Liver (tissue), 9 donors: ENCODE results near the gene ADTRP. TPM values are rescaled to one million over a fixed set of nuclear protein-coding genes. Genes with fewer than 3 reads are reported as not detected.

Source experiments
- DNase-seq: peaks from one replicate; pipeline ENCODE4 v3.0.0-alpha.2; 2017; ENCODE audit warnings: low spot score
- H3K27ac ChIP-seq, 2 donors: one replicate each; pipeline ENCODE4 v1.7.0; 2013; ENCODE audit warnings: inconsistent platforms in 2 of 2, low read length in 2 of 2, control low read depth in 1 of 2, low read depth in 1 of 2, mild to moderate bottlenecking in 1 of 2
- H3K27me3 ChIP-seq, 4 donors: one replicate each; pipeline versions ENCODE4 v1.6.1 to v1.7.0; 2013; ENCODE audit warnings: low read length in 3 of 4, inconsistent platforms in 1 of 4, mild to moderate bottlenecking in 1 of 4, moderate library complexity in 1 of 4; ENCODE audit not compliant: control insufficient read depth in 4 of 4, insufficient read depth in 4 of 4
- H3K36me3 ChIP-seq, 4 donors: one replicate each; pipeline versions ENCODE4 v1.6.1 to v1.7.0; 2013; ENCODE audit warnings: low read length in 3 of 4, mild to moderate bottlenecking in 3 of 4, low read depth in 1 of 4, moderate library complexity in 1 of 4; ENCODE audit not compliant: control insufficient read depth in 4 of 4, insufficient read depth in 3 of 4
- H3K4me1 ChIP-seq, 4 donors: one replicate each; pipeline versions ENCODE4 v1.6.1 to v1.7.0; 2013; ENCODE audit warnings: low read length in 3 of 4, mild to moderate bottlenecking in 3 of 4, moderate library complexity in 1 of 4; ENCODE audit not compliant: control insufficient read depth in 4 of 4, insufficient read depth in 4 of 4
- H3K4me3 ChIP-seq, 3 donors: one replicate each; pipeline versions ENCODE4 v1.6.1 to v1.7.0; 2013; ENCODE audit warnings: low read length in 3 of 3, control low read depth in 1 of 3, low read depth in 1 of 3, mild to moderate bottlenecking in 1 of 3
- H3K9ac ChIP-seq, 2 donors: one replicate each; pipeline ENCODE4 v1.7.0; 2013; ENCODE audit warnings: low read length in 2 of 2, mild to moderate bottlenecking in 2 of 2, moderate library complexity in 2 of 2, control low read depth in 1 of 2, low read depth in 1 of 2
- H3K9me3 ChIP-seq, 4 donors: one replicate each; pipeline versions ENCODE4 v1.6.1 to v1.7.0; 2013; ENCODE audit warnings: low read length in 3 of 4; ENCODE audit not compliant: control insufficient read depth in 4 of 4
- ATF3 ChIP-seq: IDR thresholded peaks from 2 replicates; pipeline ENCODE4 v1.6.1; 2016; ENCODE audit warnings: antibody characterized with exemption
- EGR1 ChIP-seq, 2 donors: IDR thresholded peaks; 2 replicates each; pipeline ENCODE4 v1.6.1; 2016 to 2018; ENCODE audit warnings: antibody characterized with exemption in 2 of 2, low read depth in 2 of 2
- FOXA2 ChIP-seq: IDR thresholded peaks from 2 replicates; pipeline ENCODE4 v1.6.1; 2016; ENCODE audit warnings: antibody characterized with exemption
- GABPA ChIP-seq, 2 donors: IDR thresholded peaks in 1 of 2; conservative IDR thresholded peaks in 1 of 2; 2 replicates each; pipeline ENCODE4 v1.6.1; 2016; ENCODE audit warnings: antibody characterized with exemption in 2 of 2, mild to moderate bottlenecking in 1 of 2, moderate library complexity in 1 of 2
- HNF4A ChIP-seq, 2 donors: conservative IDR thresholded peaks; 2 replicates each; pipeline ENCODE4 v1.6.1; 2016; ENCODE audit warnings: antibody characterized with exemption in 2 of 2, mild to moderate bottlenecking in 2 of 2
- HNF4G ChIP-seq: IDR thresholded peaks from 2 replicates; pipeline ENCODE4 v1.6.1; 2016; ENCODE audit warnings: antibody characterized with exemption
- MAX ChIP-seq: IDR thresholded peaks from 2 replicates; pipeline ENCODE4 v1.6.1; 2016; ENCODE audit warnings: antibody characterized with exemption
- NR2F2 ChIP-seq: IDR thresholded peaks from 2 replicates; pipeline ENCODE4 v1.6.1; 2016; ENCODE audit warnings: antibody characterized with exemption
- RAD21 ChIP-seq, 2 donors: IDR thresholded peaks; 2 replicates each; pipeline ENCODE4 v1.6.1; 2016; ENCODE audit warnings: antibody characterized with exemption in 2 of 2, mild to moderate bottlenecking in 2 of 2
- RXRA ChIP-seq, 2 donors: IDR thresholded peaks; 2 replicates each; pipeline ENCODE4 v1.6.1; 2017 to 2018; ENCODE audit warnings: antibody characterized with exemption in 2 of 2, mild to moderate bottlenecking in 1 of 2
- SP1 ChIP-seq: IDR thresholded peaks from 2 replicates; pipeline ENCODE4 v1.6.1; 2018; ENCODE audit warnings: antibody characterized with exemption, mild to moderate bottlenecking
- TAF1 ChIP-seq: conservative IDR thresholded peaks from 2 replicates; pipeline ENCODE4 v1.6.1; 2016; ENCODE audit warnings: antibody characterized with exemption, mild to moderate bottlenecking
- YY1 ChIP-seq: IDR thresholded peaks from 2 replicates; pipeline ENCODE4 v1.6.1; 2016; ENCODE audit warnings: antibody characterized with exemption, mild to moderate bottlenecking
- ZBTB33 ChIP-seq: IDR thresholded peaks from 2 replicates; pipeline ENCODE4 v1.6.1; 2016; ENCODE audit warnings: antibody characterized with exemption
- WGBS: extraction: QIAGEN DNeasy Blood & Tissue Kit; methylation state at CpG from one replicate; pipeline ENCODE4 v1.1.7; 2013; 5-methylcytosine and 5-hydroxymethylcytosine counted together
- polyA plus RNA-seq, 2 donors: library from polyadenylated mRNA; stranded (reverse) in 1 of 2; unstranded in 1 of 2; fragments of 200-250 nt in 1 of 2; fragments of >200 nt in 1 of 2; fragmentation: Nextera tagmentation in 1 of 2; extraction: Ambion mirVana in 1 of 2; gene quantifications; one replicate each; pipeline versions ENCODE4 v1.2.1 to v1.2.3, GENCODE V29; 2013 to 2015
- total RNA-seq, 2 donors: library from RNA; depleted of rRNA; stranded (reverse); fragments of >200 nt; gene quantifications; one replicate each; pipeline ENCODE4 v1.2.3, GENCODE V29; 2014
- donor health status: healthy.
- donor health status: healthy.
- donor health status: healthy.
- donor health status: healthy.
- donor health status: healthy.

ADTRP gene
- total RNA-seq (under 1 TPM in 1 of 2 donors, not detected in 1; 0.50 TPM), polyA plus RNA-seq (1 to 10 TPM in 1 of 2 donors, under 1 TPM in 1; 0.21 to 2.0 TPM)

- no peak for DNase-seq
- Histone ChIP-seq H3K9me3 (no peaks in the 10 kb centered on the region), H3K27me3 (no peaks in the 10 kb centered on the region), H3K36me3 (no peaks in the 10 kb centered on the region), H3K4me1 (no peaks in the 10 kb centered on the region), H3K4me3 (no peak within 1 kb of the TSS), H3K9ac (no peak within 1 kb of the TSS), H3K27ac (no peak within 1 kb of the TSS)
- no peak for TF ChIP-seq MAX
- no peak for TF ChIP-seq ATF3
- no peak for TF ChIP-seq ZBTB33
- 76% methylated on average over 8 of the region's 8 CpGs for WGBS
Measured at GRCh38 chr6:11778648-11779328, at the start of gene ADTRP. TSS of gene ADTRP (minus strand) at chr6:11778803. CDS start at chr6:11778759, 44 bp downstream.

GRCh38 chr6:11826779-11827178 is 48.2 kb upstream of the ADTRP start:
- Histone ChIP-seq H3K9ac (no peak overlapping the region), H3K27ac (no peak overlapping the region), H3K27me3 (no peaks in the 10 kb centered on the region), H3K36me3 (no peaks in the 10 kb centered on the region), H3K9me3 (no peaks in the 10 kb centered on the region), H3K4me3 (no peak overlapping the region), H3K4me1 (peaks cover 0 to 9% (median 4%) of the 10 kb centered on the region in 4 donors)
- 97% methylated on average over 8 of the region's 8 CpGs for WGBS
- DNase-seq: no peak
- TF ChIP-seq EGR1 (IDR thresholded peaks at IDR 0.05; ENCODE audit: low read depth in 2 of 2): no peak
- TF ChIP-seq GABPA (IDR thresholded peaks at IDR 0.05 in 1 of 2, conservative IDR thresholded peaks at IDR 0.05 in 1 of 2): no peak
- no peak for TF ChIP-seq ZBTB33
- TF ChIP-seq MAX: no peak
- TF ChIP-seq YY1: no peak
- no peak for TF ChIP-seq NR2F2
- no peak for TF ChIP-seq FOXA2
- TF ChIP-seq SP1: no peak
- TF ChIP-seq RXRA (IDR thresholded peaks at IDR 0.05): no peak
- TF ChIP-seq TAF1: no peak
- no peak for TF ChIP-seq RAD21 (IDR thresholded peaks at IDR 0.05)
- no peak for TF ChIP-seq HNF4A (conservative IDR thresholded peaks at IDR 0.05)
- TF ChIP-seq HNF4G: no peak
